PC-9 (cell line): ENCODE results near the gene ARHGAP45. TPM values are rescaled to one million over a fixed set of nuclear protein-coding genes. Genes with fewer than 3 reads are reported as not detected.

Experiments
- BruUV-seq: library from RNA; stranded (reverse); fragments of 400-500 nt; replicated peaks from 2 replicates; lab custom pipeline; 2021; lab: Mats Ljungman, UMichigan
- CTCF ChIA-PET: fragments of 300-600 bp; sonication (Branson Sonifier 250); formaldehyde crosslinking; loops from one replicate; lab custom pipeline; 2022; ENCODE audit warnings: antibody characterized with exemption; lab: Charles Lee
- POLR2A ChIA-PET: fragments of 300-600 bp; sonication (Branson Sonifier 250); formaldehyde crosslinking; loops from one replicate; lab custom pipeline; 2022; ENCODE audit warnings: antibody characterized with exemption; ENCODE audit not compliant: unreplicated experiment; lab: Charles Lee
- DNase-seq, 2 experiments: peaks; one replicate each; pipeline versions ENCODE4 v3.0.0 to v3.0.0-alpha.2; 2015 to 2022; ENCODE audit warnings: mixed read lengths in 1 of 2
- H2AFZ ChIP-seq: fragments of 200-600 bp; sonication (generic); 2 replicates; pipeline ENCODE4 v1.8.1; 2017; ENCODE audit warnings: antibody characterized with exemption
- H3F3A ChIP-seq: fragments of 200-600 bp; sonication (generic); 2 replicates; pipeline ENCODE4 v1.8.1; 2017; ENCODE audit warnings: antibody characterized with exemption, mild to moderate bottlenecking, low read depth; ENCODE audit not compliant: insufficient read depth
- H3K27ac ChIP-seq: fragments of 200-600 bp; sonication (generic); 2 replicates; pipeline ENCODE4 v1.6.1; 2016; ENCODE audit warnings: mixed run types
- H3K27me3 ChIP-seq: fragments of 200-600 bp; sonication (generic); 2 replicates; pipeline ENCODE4 v1.6.1; 2016; ENCODE audit warnings: low read depth, mixed run types; ENCODE audit not compliant: insufficient read depth
- H3K36me3 ChIP-seq: fragments of 200-600 bp; sonication (generic); 2 replicates; pipeline ENCODE4 v1.6.1; 2016; ENCODE audit warnings: low read depth, mixed run types
- H3K4me1 ChIP-seq: fragments of 200-600 bp; sonication (generic); replicated peaks from 2 replicates; pipeline ENCODE4 v1.6.1; 2016; ENCODE audit warnings: mixed run types; ENCODE audit not compliant: insufficient read depth
- H3K4me2 ChIP-seq: fragments of 200-600 bp; sonication (generic); 2 replicates; pipeline ENCODE4 v1.6.1; 2017; ENCODE audit warnings: mixed run types
- H3K4me3 ChIP-seq: fragments of 200-600 bp; sonication (generic); 2 replicates; pipeline ENCODE4 v1.6.1; 2016; ENCODE audit warnings: mixed run types
- H3K79me2 ChIP-seq: fragments of 200-600 bp; sonication (generic); 2 replicates; pipeline ENCODE4 v1.6.1; 2017; ENCODE audit warnings: low read depth, mixed run types
- H3K9me2 ChIP-seq: fragments of 200-600 bp; sonication (generic); 2 replicates; pipeline ENCODE4 v1.8.1; 2017; ENCODE audit warnings: mild to moderate bottlenecking; ENCODE audit not compliant: insufficient read depth
- H3K9me3 ChIP-seq: fragments of 200-600 bp; sonication (generic); 2 replicates; pipeline ENCODE4 v1.8.1; 2016; ENCODE audit warnings: low read depth; ENCODE audit not compliant: insufficient read depth
- H4K20me1 ChIP-seq: fragments of 200-600 bp; sonication (generic); 2 replicates; pipeline ENCODE4 v1.8.1; 2017; ENCODE audit not compliant: insufficient read depth
- EZH2 ChIP-seq: fragments of 200-600 bp; sonication (generic); IDR thresholded peaks from 2 replicates; pipeline ENCODE4 v1.8.0; 2017; ENCODE audit warnings: antibody characterized with exemption, low read depth
- intact Hi-C: fragments of 100-400 bp; cut with micrococcal nuclease; formaldehyde crosslinking; loops from one replicate; pipeline ENCODE4 v1.10.0; 2022; ENCODE audit not compliant: unreplicated experiment
- total RNA-seq: library from RNA; stranded (reverse); gene quantifications from 2 replicates; pipeline ENCODE4 v1.2.3, GENCODE V29; 2021
- TF ChIP-seq, protein P1 (sequence below): fragments of 200-600 bp; sonication (generic); conservative IDR thresholded peaks from 2 replicates; pipeline ENCODE4 v1.6.1; 2017; ENCODE audit warnings: mixed run types, antibody characterized with exemption, mild to moderate bottlenecking, moderate library complexity

The ARHGAP45 gene
- total RNA-seq, 1 experiment from 2014 or later: 20.2 TPM

DNA sequence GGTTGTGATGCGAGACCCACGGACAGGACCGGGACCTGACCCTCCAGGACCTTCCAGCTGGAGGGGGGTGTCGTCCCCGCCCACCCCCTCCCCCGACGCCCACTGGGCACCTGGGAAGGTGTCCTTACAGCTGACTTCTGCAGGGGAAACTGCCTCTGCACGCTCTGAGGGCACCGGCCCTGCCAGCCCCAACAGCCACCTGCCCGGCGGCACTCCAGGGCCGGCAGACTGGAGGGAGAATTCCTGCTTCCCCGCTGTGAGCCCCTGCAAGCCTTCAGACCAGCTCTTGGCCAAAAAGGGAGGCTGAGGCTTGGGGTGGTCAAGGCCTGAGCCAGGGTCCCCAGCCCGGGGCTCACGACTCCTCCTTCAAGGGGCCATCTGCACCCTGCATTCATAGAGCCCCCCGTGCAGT, 39.3 kb upstream of the ARHGAP45 start:
- H3K9me2 ChIP-seq: no peaks in the 10 kb centered on the region
- peak overlapping the region; percentile 32; the same call in 1 of the 2 replicates for H3K27ac ChIP-seq
- H3K79me2 ChIP-seq: peaks cover 29% of the 10 kb centered on the region
- peak overlapping the region; percentile 91 for H3K4me3 ChIP-seq
- H3K9me3 ChIP-seq: no peaks in the 10 kb centered on the region
- peak overlapping the region; percentile 96 for H3K4me2 ChIP-seq
- peaks cover 30% of the 10 kb centered on the region for H3F3A ChIP-seq
- H3K27me3 ChIP-seq: no peaks in the 10 kb centered on the region
- POLR2A ChIA-PET: interaction anchor here (0.7 kb wide), 1 partner anchor 12 kb away, joined by 5 read pairs; the partner anchor contains the start of gene ABCA7
- H3K36me3 ChIP-seq: no peaks in the 10 kb centered on the region
- peaks cover 5% of the 10 kb centered on the region; the same call in 1 of the 2 replicates for H4K20me1 ChIP-seq
- CTCF ChIA-PET: interaction anchor here (0.7 kb wide), 1 partner anchor 216 kb away, joined by 3 read pairs; no protein-coding TSS in a partner anchor
- DNase-seq: no peak
- intact Hi-C loops: no loop called here
- TF ChIP-seq, protein P1, sequence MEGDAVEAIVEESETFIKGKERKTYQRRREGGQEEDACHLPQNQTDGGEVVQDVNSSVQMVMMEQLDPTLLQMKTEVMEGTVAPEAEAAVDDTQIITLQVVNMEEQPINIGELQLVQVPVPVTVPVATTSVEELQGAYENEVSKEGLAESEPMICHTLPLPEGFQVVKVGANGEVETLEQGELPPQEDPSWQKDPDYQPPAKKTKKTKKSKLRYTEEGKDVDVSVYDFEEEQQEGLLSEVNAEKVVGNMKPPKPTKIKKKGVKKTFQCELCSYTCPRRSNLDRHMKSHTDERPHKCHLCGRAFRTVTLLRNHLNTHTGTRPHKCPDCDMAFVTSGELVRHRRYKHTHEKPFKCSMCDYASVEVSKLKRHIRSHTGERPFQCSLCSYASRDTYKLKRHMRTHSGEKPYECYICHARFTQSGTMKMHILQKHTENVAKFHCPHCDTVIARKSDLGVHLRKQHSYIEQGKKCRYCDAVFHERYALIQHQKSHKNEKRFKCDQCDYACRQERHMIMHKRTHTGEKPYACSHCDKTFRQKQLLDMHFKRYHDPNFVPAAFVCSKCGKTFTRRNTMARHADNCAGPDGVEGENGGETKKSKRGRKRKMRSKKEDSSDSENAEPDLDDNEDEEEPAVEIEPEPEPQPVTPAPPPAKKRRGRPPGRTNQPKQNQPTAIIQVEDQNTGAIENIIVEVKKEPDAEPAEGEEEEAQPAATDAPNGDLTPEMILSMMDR: no peak
- TF ChIP-seq EZH2: no peak
- peaks cover 9% of the 10 kb centered on the region; the same call in 1 of the 2 replicates for H3K4me1 ChIP-seq
- no peak overlapping the region for H2AFZ ChIP-seq
- no TSS peak for BruUV-seq

DNA sequence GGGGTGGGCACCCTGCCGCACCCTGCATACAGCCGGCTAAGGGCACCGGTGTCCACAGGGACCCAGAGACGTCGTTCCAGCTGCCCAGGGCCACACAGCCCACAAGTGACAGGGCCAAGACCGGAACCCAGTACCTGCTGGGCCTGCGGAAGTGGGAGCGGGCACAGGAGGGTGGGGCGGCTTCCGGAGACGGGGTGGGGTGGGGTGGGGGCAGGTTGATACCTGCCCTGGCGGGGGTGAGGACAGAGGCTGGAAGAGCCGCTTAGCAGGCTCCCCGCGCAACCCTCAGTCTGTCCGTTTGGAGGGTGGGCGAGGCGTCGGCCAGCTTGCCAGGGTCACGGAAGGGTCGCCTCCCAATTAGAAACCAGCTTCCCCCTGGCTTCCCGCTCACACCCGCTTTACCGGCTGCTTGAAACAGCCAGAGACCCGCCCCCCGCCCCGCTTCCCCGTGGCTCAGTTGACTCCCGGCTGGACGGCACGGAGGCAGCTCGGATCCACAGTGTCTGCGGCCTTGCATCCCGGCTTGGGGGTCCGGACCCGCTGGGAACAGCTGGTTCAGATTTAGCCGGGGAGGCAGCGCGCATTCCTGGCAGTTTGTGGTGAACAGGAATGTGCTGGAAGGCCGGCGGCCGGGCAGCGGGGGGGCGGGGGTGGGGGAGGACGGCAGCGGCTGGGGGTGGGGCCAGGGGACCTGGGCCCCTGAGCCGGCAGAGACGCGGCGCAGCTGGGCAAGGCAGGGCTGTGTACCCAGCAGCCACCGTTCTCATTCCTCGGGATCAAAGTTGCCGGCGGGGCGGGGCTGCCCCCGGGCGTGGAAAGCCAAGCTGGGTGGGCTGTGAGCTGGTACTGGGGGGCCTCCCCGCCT, 38.7 kb upstream of the ARHGAP45 start:
- POLR2A ChIA-PET: interaction anchor here (0.6 kb wide), 2 partner anchors 25 to 49 kb away, joined by 3 to 21 read pairs; no protein-coding TSS in a partner anchor
- H3K36me3 ChIP-seq: no peaks in the 10 kb centered on the region
- intact Hi-C loops: no loop called here
- H3K27ac ChIP-seq: peak overlapping the region; percentile 62
- no TSS peak for BruUV-seq
- peaks cover 5% of the 10 kb centered on the region; the same call in 1 of the 2 replicates for H4K20me1 ChIP-seq
- H3K27me3 ChIP-seq: no peaks in the 10 kb centered on the region
- peak; percentile 64 to 72 for DNase-seq
- peak overlapping the region; percentile 96 for H3K4me2 ChIP-seq
- H3K9me3 ChIP-seq: no peaks in the 10 kb centered on the region
- H3K79me2 ChIP-seq: peaks cover 29% of the 10 kb centered on the region
- peak overlapping the region; percentile 91 for H3K4me3 ChIP-seq
- H2AFZ ChIP-seq: peak overlapping the region; percentile 78
- TF ChIP-seq EZH2: no peak
- TF ChIP-seq, protein P1: no peak
- peaks cover 23% of the 10 kb centered on the region for H3F3A ChIP-seq
- CTCF ChIA-PET: interaction anchor here (0.7 kb wide), 1 partner anchor 216 kb away, joined by 3 read pairs; no protein-coding TSS in a partner anchor
- peaks cover 9% of the 10 kb centered on the region; the same call in 1 of the 2 replicates for H3K4me1 ChIP-seq
- H3K9me2 ChIP-seq: no peaks in the 10 kb centered on the region

DNA sequence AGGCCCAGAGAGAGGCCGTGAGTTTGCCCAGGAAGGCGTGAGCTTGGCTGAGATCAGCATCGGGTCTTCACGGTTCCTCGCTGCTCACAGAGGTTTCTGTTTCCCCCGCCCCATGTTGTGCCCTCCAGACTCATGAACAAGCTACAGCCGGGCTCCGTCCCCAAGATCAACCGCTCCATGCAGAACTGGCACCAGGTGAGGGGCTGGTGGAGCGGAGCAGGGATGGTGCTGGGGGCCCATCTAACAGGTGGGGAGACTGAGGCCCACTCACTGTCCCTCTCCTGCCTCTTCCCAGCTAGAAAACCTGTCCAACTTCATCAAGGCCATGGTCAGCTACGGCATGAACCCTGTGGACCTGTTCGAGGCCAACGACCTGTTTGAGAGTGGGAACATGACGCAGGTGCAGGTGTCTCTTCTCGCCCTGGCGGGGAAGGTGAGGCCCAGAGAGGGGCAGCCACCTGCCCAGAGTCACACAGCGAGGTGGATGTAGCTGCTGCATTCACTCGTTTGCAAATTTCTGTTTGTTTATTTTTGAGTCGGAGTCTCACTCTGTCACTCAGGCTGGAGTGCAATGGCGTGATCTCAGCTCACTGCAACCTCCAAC, 34.6 kb upstream of the ARHGAP45 start:
- H3K27ac ChIP-seq: no peak overlapping the region
- H3K27me3 ChIP-seq: no peaks in the 10 kb centered on the region
- H3F3A ChIP-seq: peaks cover 9% of the 10 kb centered on the region; the same call in 1 of the 2 replicates
- no peak for DNase-seq
- no peak overlapping the region for H3K4me2 ChIP-seq
- H3K9me2 ChIP-seq: no peaks in the 10 kb centered on the region
- intact Hi-C loops: no loop called here
- peaks cover 5% of the 10 kb centered on the region; the same call in 1 of the 2 replicates for H4K20me1 ChIP-seq
- ChIA-PET CTCF (no interaction called here), POLR2A (no interaction called here)
- 0 out of 2 replicates have a peak, but pooled peaks cover 6% of the 10 kb centered on the region for H3K4me1 ChIP-seq
- H3K9me3 ChIP-seq: no peaks in the 10 kb centered on the region
- no peak overlapping the region for H2AFZ ChIP-seq
- no TSS peak for BruUV-seq
- peaks cover 20% of the 10 kb centered on the region for H3K79me2 ChIP-seq
- H3K36me3 ChIP-seq: no peaks in the 10 kb centered on the region
- no peak overlapping the region for H3K4me3 ChIP-seq
- TF ChIP-seq, protein P1: no peak
- no peak for TF ChIP-seq EZH2
